ENCODE results near the gene FAM83E.

Gene FAM83E

GRCh38 chr19:48627865-48628314 lies 13.0 kb upstream of the FAM83E start:
- DNase-seq = no peak

GRCh38 chr19:48627201-48627864 lies 12.5 kb upstream of the FAM83E start:
- no peak for DNase-seq

GRCh38 chr19:48625891-48626327 lies 11.0 kb upstream of the FAM83E start:
- no peak for DNase-seq

GRCh38 chr19:48624791-48625723 lies 10.2 kb upstream of the FAM83E start:
- DNase-seq = no peak

- peak; percentile 96 for DNase-seq
These were observed 9.3 kb upstream of the FAM83E start for GRCh38 chr19:48624067-48624594.

GRCh38 chr19:48623556-48624066 lies 8.7 kb upstream of the FAM83E start:
- no peak for DNase-seq

GRCh38 chr19:48619692-48620585 lies 5.1 kb upstream of the FAM83E start:
- no peak for DNase-seq

GRCh38 chr19:48618916-48619691 lies 4.2 kb upstream of the FAM83E start, which contains the start of the genes RPL18 and SPHK2:
RPL18 (minus strand) TSS chr19:48619178; CDS start chr19:48619143, 35 bp downstream.
SPHK2 (plus strand) TSS chr19:48619506; CDS start chr19:48620515, 1,009 bp downstream.
- DNase-seq = peak; percentile 97

- no peak for DNase-seq
These were observed 3.5 kb upstream of the FAM83E start for GRCh38 chr19:48618278-48618915.

GRCh38 chr19:48617146-48617937 lies 2.5 kb upstream of the FAM83E start:
- DNase-seq = no peak

- DNase-seq = no peak
These were observed 1.7 kb upstream of the FAM83E start for GRCh38 chr19:48616491-48617056.

- DNase-seq = no peak
These were observed 1.2 kb upstream of the FAM83E start for GRCh38 chr19:48616041-48616436.

- no peak for DNase-seq
These were observed 560 bp upstream of the FAM83E start for GRCh38 chr19:48615231-48616040.

GRCh38 chr19:48613852-48614435 lies 932 bp downstream of the FAM83E start:
- DNase-seq = no peak

GRCh38 chr19:48613024-48613851 lies 1.6 kb downstream of the FAM83E start:
- no peak for DNase-seq

GRCh38 chr19:48611872-48612271 lies 3.0 kb downstream of the FAM83E start:
- no peak for DNase-seq

GRCh38 chr19:48609571-48610108 lies 5.2 kb downstream of the FAM83E start:
- DNase-seq = no peak
